ENCODE data around the gene RAB1A.

The RAB1A gene

DNA sequence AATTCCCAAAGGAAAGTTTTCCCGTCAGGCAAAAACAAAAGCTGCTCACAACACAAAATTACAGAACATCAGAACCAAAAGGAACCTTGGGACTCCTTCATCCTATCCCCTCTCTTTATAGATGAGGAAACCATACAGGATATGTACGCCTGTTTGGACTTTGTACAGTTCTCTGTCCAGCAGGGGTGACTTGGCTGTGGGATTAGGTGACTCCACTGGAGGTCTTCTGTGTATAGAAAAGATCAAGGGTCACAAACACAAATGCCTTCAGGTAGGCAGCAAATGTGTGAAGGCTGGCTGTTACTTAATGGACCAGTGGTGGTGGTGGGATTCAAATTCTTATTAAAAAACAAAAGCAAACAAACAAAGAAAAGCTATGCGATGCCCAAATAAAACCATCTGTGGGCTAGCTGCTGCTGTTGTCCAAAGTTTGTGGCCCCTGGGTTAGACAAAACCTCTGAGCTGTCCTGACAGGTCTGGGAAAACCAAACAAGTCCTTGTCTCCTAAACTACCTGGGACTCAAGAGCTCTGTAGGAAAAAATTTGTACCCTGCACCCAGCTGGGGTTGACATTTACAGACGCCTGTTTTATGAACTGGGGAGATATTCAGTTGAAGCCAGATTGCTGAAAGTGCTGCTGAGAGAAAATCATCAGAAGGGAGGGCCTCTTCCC is 75.0 kb downstream of the RAB1A start:
- DNase-seq (ENCODE audit: insufficient read length, low spot score) (no peak), FAIRE-seq (no peak)
- no peak for TF ChIP-seq POLR2A (IDR thresholded peaks at IDR 0.05; ENCODE audit: low read depth, low read length)

DNA sequence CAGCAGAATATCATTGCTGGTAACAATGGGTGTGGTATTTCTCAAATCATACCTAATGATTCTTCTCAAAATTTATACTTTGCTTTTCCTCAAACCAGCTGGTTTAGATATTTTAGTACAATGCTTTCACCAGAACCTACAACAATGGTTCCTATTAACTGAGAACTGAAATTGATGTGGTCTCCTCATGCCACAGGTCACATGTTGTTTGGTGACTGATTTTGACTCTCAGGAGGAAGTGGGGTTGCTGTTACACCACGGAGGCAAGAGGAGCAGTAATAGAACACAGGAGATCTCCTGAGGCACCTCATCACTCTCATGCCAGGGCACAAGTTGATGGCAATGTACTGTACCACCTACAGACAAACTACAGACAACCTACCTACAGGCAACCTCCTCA is 76.7 kb downstream of the RAB1A start:
- DNase-seq (ENCODE audit: insufficient read length, low spot score) (no peak), FAIRE-seq (no peak)

DNA sequence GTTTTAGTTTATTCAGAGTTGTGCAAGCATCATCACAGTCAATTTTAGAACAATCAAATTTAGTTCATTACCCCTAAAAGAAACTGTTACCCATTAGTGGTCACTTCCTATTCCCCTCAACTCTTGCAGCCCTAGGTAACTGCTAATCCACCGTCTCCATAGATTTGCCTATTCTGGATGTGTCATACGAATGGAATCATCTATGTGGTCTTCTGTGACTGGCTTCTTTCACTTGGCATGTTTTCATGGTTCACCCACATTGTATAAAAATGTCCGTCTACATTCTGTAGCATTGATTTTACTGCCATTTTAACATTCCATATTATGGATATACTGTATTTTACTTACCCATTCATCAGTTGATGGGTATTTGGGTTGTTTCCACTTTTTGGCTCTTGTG is 79.0 kb downstream of the RAB1A start:
- FAIRE-seq, result no peak
- no peak for DNase-seq (ENCODE audit: insufficient read length, low spot score)
- no peak for TF ChIP-seq POLR2A (IDR thresholded peaks at IDR 0.05; ENCODE audit: low read depth, low read length)

More for the DNA sequence above, 76.7 kb downstream of the RAB1A start:
- no peak for TF ChIP-seq POLR2A (IDR thresholded peaks at IDR 0.05; ENCODE audit: low read depth, low read length)

DNA sequence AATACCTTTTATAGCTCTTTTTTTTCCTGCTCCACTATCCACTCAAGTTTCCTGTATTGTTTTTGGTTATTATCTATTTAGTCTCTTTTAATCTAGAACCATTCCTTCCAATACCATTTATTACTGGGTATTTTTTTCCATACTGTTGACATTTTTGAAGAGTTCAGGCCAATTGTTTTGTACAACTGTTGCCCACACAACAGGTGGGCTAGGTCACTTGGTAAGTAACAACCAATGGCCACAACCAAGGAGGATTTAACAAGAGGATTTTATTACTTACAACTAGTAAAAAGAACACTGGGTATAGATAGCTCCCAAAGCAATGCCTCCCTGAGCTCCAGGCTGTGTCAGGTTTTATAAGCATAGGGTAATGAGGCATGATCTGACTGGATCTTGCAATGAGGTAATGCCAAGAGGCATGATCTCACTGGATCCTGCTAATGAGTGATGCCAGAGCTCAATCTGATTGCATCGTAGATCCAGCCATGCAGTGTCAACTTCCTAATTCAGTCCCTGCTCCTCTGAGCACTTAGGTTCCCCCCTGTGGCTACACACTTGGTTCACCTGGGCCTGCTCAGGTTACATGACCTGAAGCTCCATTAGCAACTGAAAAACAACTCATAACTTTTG is 80.8 kb downstream of the RAB1A start:
- TF ChIP-seq POLR2A (IDR thresholded peaks at IDR 0.05; ENCODE audit: low read depth, low read length), result no peak
- DNase-seq (ENCODE audit: insufficient read length, low spot score) (no peak), FAIRE-seq (no peak)

DNA sequence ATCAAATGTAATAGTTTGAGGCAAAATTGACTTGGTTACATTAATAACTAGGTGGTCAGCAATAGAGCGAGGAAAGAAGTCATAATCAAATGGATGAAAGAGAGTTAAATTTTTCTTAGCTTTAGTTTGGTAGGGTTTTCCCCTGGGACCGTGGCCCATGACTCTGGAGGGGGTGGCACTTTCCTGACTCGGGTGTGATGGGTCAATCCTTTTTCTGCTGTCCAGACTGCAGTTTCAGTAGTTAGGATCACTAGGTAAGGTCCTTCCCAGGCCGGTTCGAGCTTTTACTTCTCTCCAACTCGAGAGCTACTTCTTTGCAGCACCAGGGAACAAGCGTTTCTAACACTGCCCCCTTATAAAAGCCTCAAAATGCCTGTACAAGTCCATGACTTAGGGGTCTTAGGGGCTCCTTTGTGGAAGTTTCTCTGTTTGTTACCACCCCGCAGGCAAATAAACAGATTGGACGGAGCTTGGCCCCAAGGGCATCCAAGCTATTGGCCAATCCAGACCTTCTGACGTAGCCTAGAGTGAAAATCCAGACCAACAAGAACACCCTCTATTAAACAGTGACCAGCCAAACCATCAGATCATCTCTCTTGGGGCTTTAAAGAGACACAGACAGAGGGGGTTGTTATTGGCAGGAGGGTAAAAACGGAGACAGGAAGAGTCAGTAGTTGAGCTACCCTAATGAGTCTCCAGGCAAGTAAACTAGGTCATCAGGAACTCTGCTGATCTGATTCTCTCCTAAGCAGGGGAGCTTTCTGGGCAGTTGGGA is 83.1 kb downstream of the RAB1A start:
- no peak for DNase-seq (ENCODE audit: insufficient read length, low spot score)
- no peak for FAIRE-seq
- no peak for TF ChIP-seq POLR2A (IDR thresholded peaks at IDR 0.05; ENCODE audit: low read depth, low read length)

DNA sequence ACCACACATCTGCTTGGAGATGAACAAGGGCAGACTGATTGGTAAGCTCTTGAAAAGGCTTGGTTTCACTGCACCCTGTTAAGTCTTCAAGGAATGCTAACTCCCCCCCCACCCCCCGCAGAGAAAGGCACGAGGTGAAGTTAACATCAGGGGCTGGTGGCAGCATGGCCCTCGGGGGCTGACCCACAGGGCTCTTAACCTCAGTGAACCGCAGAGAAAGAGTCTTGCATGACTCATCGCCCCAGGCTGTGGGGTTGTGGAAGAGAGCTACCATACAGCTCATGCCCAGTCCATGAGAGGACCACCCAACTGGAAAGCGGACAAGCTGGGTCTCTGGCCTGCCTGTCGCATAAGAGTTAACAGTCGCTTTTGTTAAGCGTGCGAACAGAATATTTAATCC is 84.3 kb downstream of the RAB1A start:
- TF ChIP-seq POLR2A (IDR thresholded peaks at IDR 0.05; ENCODE audit: low read depth, low read length), result no peak
- no peak for FAIRE-seq
- DNase-seq (ENCODE audit: insufficient read length, low spot score), result no peak

DNA sequence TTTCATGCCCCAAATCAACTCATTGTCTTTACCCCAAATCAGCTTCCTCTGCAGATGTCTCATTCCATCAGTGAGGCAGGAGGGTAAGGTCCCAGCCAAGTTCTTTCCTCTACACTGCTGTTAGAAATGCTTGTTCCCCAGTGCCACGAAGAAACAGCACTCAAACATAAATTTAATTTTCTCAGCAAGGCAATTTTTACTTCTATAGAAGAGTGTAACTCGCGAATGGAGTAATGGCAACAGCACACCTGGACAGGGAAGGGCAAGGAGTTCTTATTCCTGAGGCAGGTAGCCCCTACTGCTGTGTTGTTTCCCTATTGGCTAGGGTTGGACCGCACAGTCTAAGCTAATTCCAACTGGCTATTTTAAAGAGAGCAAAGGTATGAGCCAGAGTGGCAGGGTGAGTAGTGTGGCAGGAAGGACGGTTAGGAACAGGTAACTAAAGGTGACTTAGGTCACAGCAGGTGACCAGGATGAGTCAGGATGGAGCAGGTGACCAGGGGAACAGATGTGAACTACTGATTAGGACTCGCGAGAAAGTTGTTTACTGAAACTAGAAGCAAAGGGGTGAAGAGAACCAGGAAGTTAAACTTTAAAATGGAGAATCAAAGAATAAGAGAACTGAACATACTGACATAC is 85.7 kb downstream of the RAB1A start:
- no peak for TF ChIP-seq POLR2A (IDR thresholded peaks at IDR 0.05; ENCODE audit: low read depth, low read length)
- FAIRE-seq (no peak), DNase-seq (ENCODE audit: insufficient read length, low spot score) (no peak)

DNA sequence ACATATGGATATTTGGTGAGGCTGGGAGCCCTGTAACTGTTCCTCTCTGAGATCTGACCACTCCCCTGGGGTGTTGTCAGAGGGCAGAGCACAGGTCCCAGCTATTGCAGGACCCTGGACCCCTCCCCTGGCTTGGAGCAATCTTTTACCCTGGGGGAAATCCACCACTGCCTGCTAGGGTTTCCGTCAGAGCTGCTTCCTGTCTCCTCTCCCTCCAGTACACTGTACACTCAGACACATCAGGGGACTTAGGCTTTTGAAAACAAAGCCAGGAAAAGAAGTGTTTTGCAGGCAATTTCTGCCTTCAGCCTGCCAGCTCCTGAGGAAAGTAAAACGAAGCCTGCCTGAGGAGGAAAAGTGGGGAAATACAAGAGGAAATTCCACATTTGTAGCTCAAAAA is 86.9 kb downstream of the RAB1A start:
- FAIRE-seq (no peak), DNase-seq (ENCODE audit: insufficient read length, low spot score) (no peak)
- no peak for TF ChIP-seq POLR2A (IDR thresholded peaks at IDR 0.05; ENCODE audit: low read depth, low read length)

DNA sequence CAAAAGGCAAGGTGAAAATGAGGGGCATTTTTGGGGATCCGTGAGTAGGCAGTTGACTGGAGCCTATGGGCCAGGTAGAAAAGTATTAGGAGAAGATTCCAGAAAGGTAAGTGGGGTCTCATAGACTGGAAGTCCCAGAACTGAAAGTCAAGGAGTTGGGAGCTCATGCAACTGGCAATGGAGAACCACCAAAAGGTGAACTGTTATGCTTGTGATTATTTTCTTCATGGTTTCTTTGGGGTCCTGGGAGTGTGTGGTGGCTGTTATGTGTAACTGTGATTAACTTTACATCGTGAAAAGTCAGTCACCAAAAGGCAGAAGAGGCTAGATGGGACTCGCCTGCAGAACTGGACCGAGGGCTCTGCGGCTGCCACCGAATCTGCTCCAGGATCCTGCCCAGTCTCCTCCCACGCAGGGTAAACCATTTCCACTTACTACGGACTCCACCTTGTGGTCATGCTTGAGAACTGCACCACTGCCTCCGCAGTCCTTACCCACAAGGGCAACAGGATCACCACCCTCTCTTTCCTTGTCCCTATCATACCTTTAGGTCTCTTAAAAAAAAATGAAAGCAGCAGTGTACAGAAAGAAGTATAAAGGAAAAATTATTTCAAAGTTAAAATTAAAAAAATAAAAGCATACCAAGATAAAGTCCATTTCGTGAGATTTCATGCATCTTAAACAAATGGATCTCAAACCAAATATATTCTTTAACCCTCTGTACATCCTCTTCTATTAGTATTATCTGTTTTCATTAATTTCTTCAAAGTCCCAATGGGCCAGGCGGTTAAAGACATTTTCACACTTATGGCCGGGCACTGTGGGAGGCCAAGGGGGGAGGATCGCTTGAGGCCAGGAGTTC is 89.3 kb downstream of the RAB1A start:
- DNase-seq (ENCODE audit: insufficient read length, low spot score) (peak; percentile 80), FAIRE-seq (peak; percentile 74)
- TF ChIP-seq POLR2A (IDR thresholded peaks at IDR 0.05; ENCODE audit: low read depth, low read length), result no peak

DNA sequence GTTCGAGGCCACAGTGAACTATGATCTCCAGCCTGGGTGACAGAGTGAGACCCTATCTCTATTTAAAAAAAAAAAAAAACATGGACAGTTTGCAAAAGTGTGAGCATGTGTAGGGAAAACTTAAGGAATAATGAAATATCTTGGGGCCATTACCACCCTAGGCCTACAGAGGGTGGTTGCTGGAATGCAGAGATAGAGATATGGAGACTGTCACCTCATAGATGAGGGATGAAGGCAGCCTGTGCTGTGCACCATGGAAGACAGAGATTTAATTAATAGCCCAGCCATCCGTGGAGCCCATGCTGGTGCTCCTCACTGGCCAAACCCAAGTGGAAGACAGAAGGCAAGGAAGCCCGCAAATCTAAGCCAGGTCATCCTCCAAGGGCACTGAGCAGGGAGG is 90.3 kb downstream of the RAB1A start:
- no peak for FAIRE-seq
- no peak for TF ChIP-seq POLR2A (IDR thresholded peaks at IDR 0.05; ENCODE audit: low read depth, low read length)
- DNase-seq (ENCODE audit: insufficient read length, low spot score), result no peak

DNA sequence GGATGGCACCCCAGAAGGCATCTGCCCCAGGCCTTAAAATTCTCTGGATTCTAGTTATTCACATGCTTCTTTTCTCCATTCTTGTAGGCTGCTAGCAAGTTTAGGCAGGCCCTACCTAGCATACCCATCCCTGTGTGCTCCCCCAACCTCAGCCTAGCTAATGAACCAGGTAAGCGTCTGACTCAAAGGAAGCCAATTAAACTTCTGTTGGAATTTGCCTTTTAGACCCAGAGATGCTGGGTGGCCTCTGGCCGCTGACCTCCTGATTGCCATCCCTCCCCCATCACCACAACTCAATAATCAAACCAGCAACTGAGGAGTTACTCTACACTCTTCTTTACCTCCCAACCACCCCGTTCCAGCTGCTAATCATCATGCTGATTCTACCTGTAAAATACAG is 92.7 kb downstream of the RAB1A start:
- DNase-seq (ENCODE audit: insufficient read length, low spot score) (no peak), FAIRE-seq (no peak)
- no peak for TF ChIP-seq POLR2A (IDR thresholded peaks at IDR 0.05; ENCODE audit: low read depth, low read length)

All from H54 (cell line).